HG03558 (cell line): ENCODE measurements around the gene FUNDC2.
"Not testable (repeated sequence)": the region's sequence is repeated elsewhere in the genome, so short reads cannot be mapped to it uniquely, and the experiment has no call there.

Experiments
- ATAC-seq: cut with Tn5 transposase; IDR thresholded peaks from one replicate; pipeline ENCODE4 v1.9.1; 2021; ENCODE audit warnings: moderate number of reproducible peaks; ENCODE audit not compliant: unreplicated experiment; ENCODE audit errors: extremely low read depth

The FUNDC2 gene, protein sequence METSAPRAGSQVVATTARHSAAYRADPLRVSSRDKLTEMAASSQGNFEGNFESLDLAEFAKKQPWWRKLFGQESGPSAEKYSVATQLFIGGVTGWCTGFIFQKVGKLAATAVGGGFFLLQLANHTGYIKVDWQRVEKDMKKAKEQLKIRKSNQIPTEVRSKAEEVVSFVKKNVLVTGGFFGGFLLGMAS

DNA sequence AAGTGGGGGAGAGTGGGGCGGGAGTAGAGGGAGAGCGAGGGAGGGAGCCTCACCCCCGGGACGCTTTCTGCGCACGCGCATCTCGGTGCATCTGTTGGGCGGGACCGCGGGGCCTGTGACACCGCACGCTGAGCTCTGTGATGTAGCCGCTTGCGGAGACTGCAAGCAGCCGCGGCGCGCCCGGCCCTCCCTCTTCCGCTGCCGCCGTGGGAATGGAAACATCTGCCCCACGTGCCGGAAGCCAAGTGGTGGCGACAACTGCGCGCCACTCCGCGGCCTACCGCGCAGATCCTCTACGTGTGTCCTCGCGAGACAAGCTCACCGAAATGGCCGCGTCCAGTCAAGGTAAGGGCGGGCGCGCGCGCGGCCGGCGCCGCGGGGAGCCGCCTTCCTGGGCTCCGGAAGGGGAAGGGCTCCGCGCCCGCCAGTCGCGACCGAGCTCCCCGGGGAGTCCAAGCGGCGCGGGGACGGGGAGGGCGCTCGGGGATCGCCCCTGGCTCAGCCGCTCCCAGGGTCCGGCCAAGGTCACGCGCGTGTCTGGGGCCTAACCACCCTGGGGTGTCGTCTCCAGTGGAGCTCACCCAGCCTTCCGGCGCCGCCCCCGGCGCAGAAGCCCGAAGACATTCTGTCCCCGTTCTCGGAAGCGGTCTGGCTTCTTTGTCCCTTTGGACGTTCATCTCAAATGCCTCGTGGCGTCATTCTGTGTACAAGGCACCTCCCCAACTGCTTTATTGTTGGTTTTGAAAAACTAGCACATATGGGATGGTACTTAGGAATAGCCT lies at the start of gene FUNDC2:
FUNDC2 (plus strand) TSS at position 118 of the 782 bp plus-strand sequence; CDS start at position 213, 95 bp downstream.
- ATAC-seq: peak; percentile 79

DNA sequence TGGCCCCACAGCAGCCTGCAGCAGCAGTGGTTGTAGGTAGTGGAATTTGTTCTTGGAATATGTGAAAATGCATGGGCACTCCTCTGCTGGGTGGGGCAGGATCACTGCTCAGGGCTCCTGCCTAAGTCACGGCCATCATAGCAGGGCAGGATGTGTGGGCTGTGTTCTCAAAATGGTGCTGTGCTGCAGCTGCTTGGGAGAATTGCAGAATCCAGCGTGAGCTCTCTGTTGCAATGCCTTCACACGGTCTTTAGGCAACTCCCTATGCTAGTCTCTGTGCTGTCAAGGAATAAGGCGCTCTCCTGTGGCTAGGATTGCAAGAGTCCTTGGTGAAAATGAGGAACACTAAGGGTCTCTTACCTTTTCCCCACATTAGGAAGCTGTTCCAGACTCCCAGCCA lies 47.0 kb upstream of the FUNDC2 start:
- no peak for ATAC-seq

DNA sequence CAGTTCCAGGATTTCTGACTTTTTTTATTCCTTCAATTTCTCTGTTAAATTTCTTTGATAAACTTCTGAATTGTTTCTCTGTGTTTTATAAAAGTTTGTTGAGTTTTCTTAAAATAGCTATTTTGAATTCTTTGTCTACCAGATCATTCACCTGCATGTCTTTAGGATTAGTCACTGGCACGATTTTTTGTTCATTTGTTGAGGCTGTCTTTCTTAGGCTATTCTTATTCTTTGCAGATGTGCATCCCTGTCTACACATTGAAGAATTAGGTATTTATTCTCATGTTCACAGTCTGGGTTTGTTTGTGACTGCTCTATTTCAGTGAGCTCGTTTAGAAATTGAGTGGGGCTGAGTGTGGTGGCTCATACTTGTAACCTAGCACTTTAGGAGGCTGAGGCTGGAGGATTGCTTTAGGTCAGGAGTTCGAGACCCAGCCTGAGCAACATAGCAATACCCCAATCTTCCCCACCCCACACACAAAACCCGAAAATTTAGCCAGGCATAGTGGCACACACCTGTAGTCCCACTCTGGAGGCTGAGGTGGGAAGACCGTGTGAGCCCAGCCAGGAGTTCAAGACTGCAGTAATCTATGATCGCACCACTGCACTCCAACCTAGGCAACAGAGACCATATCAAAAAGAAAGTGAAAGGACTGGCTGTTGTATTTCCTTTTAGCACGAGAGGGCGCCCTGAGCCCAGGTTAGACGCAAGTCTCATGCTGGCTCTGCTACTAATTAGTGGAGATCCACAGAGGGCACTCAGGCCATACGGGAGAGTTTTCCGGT lies 46.1 kb upstream of the FUNDC2 start:
- ATAC-seq: peak; percentile 93

DNA sequence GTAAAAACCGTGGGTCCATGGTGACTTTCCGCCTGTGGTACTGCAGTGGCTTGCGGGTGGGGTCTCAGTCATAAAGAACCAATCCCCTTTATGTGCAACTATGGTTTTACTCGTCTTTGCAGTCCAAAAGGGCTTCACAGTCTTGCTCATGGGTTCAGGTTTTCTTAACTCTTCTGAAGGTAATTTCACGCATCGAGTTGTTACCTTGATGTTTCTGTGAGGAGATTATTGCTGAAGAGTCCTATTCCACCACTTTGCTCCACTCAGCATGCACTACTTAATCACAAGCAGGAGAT lies 45.6 kb upstream of the FUNDC2 start:
- ATAC-seq: no peak

DNA sequence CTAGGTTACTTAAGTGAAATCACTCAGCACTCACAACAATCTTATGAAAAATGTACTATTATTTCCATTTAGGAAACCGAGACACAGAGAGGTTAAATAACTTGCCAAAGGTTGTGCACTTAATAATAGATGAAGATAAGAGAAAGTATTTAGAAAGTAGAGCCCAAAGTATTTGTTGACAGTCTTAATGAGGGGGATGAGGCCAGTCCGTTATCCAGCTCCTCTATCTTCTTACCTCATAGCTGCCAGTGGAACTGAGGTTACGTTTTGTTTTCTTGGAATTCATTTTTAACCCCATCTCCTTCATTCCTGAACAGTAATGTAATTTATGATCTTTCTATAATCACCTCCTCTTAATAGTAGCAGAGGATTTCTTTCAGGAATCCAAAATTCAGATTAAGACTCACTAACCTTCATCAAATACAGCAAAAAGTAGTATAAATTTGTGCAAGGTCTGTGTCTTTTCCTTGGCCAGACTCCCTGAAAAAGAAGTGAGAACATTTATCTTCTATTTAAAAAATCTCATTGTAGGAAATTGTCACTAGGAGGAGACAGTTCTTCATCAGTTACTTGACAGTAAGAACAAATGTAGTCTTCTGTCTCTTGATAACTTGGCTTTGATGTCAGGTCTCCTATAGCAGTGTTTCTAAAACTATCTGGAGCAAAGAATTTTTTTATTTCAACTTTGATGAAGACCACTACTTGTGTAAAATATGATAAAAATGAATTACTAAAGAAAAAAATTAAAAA lies 39.6 kb upstream of the FUNDC2 start:
- ATAC-seq: no peak

DNA sequence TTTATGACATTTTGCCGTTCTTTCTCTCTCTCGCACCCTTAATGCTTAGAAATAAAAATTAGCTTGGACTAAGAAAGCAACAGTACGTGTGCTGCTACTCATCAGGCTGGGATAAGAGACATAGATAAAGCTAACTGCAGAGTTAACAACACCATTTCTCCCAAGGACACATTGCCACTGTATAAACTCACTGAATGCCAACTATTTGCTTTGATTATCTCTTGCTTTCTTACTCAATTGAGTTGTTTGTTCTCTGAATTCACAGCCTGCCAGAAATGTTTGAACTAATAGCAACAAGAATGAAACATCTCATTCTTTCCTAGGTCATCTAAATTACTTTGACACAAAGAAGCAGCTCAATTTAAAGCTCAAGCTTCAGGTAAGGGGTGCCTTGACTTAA lies 38.7 kb upstream of the FUNDC2 start:
- ATAC-seq: no peak

DNA sequence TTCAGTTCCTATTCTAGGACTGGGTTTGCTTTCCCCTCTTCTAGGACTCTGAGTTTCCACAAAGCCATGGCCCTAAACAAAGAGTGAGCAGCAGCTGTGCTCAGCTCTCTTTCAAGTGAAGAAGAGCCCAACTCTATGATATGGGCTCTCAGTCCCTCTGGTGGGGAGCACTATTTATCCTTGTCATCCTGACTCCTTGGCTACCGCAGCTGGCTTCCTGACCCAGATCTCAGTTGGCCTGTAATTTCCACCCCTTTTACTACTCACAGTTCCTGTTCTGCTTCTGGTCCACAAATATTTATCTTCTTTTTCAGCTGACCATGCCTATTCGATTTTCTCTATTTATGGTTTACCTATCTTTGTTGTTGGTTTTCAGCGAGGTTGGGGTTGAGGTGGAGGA lies 37.9 kb upstream of the FUNDC2 start:
- no peak for ATAC-seq

DNA sequence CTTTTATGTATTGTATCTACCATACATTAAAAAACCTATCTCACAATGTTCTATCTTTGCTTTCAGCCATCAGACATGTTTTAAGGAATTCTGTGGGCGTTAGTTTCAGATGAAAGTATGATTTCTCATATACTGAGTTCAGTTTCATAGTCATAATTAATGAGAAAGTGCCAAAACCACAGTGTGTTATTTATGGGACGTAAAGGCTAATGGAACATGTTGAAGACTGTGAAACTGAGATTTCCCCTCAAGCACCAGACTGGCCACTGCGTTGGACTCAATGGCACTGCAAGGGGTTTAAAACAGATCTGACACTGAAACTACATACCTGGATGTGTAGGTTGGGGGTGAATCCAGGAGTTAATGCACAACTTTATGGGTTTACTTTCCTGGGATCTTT lies 36.1 kb upstream of the FUNDC2 start:
- no peak for ATAC-seq

DNA sequence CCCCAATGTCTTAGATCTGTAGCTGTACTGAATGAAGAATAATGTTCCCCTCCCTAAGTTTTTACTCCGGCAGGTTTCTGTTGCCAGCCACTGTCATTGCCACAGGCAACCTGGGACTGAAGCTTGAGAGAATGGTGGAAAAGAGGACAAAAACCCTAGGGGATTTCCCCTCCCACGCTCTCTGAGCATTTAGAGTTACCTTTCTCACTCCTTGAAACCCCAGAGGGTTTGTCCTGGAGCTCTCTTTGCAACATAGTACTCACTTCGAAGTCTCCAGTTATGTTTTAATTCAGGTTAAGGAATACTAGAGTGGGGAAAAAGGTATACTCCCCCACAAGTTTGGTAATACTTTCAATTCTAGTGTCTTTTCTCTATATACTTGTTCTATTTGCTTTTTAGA lies 35.6 kb upstream of the FUNDC2 start:
- ATAC-seq: no peak

DNA sequence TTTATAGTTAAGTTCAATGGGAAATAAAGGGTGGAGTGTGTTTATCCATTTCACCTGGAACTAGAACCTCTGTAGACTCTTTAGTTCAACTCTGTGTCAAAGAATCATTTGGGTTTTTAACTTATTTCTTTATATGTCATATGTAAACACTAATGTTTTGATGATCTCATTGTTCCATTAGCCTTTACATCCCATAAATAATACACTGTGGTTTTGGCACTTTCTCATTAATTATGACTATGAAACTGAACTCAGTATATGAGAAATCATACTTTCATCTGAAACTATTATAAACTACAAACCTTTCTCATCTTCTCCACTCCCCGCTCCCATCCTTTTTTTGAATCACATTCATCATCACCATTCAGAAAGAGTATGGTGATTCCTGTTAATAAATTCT lies 35.2 kb upstream of the FUNDC2 start:
- ATAC-seq: no peak

DNA sequence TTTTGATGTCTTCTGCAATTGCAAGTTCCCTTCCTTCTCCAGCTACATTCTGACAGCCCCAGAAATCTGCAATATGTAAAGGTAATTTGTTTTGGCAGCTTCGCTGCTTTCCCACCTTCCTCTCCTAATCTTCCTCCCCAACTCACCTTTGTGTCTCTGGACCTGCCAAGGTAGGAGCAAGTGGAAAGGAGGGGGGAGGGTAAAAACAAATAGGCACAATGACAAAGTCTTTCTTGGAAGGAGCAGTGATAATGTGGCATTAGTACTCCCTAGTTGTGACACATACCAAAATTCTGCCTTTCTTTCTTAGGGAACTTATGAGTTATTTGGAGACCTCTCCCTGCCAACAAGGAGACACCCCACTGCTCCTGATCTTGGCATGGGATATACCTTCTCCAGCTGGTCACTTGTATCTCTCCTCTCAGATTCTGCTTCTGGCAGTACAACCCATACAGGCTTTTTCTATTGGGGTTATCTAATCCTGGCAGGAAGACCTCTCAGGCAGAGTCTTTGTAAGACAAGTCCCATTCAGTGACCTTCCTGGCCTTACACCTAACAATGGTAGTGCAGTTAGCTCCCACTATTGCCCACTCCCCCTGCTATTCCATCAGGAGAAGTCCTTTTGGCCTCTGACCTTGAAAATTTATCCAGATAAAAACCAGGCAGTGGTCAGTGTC lies 28.3 kb upstream of the FUNDC2 start:
- ATAC-seq: no peak

DNA sequence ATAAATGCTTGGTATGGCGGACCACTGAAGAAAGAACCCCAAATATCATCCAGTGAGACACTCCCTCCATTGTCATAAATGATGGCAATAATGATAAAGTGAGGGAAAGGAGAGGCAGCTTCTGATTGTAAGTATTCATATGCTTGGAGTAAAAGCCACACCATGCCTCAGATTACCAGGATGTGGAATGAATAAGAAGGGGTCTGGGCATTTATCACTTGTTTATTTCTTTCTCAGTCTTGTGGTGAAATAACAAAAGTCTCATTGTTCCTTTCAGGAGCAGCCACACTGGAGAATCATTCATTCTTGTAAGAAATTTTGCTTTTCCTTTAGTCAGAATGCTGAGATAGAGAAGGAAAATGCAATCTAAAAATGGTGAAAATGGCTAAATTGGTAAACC lies 25.8 kb upstream of the FUNDC2 start:
- ATAC-seq: no peak

DNA sequence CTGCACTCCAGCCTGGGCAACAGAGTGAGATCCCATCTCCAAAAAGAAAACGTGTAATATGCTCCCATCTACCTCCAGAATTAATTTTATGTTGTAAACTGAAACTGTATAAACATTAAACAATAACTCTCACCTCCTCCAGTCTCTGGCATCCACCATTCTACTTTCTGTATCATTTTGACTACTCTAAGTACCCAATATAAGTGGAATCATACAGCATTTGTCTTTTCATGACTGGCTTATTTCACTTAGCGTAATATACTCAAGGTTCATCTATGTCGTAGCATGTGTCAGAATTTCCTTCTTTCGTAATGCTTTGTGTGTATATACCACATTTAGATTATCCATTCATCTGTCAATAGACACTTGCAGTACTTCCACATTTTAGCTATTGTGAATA lies 24.8 kb upstream of the FUNDC2 start:
- ATAC-seq: no peak

DNA sequence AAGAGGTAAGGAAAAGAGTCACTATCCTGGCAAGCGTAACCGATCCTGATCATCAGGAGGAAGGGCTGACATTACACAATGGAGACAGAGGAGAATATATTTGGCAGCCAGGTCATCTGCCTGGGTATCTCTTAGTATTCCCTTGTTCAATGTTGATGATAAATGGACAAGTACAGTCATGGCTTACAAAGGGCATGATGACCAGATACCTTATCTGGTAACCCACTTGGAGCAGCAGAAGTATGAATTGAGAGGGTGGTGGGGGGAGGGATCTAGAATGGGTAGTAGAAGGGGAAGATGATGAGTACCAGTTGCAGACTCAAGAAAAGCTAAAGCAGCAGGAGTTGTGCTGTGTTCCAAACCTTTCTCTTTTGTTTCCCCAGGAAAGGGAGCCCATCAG lies 21.5 kb upstream of the FUNDC2 start:
- no peak for ATAC-seq

DNA sequence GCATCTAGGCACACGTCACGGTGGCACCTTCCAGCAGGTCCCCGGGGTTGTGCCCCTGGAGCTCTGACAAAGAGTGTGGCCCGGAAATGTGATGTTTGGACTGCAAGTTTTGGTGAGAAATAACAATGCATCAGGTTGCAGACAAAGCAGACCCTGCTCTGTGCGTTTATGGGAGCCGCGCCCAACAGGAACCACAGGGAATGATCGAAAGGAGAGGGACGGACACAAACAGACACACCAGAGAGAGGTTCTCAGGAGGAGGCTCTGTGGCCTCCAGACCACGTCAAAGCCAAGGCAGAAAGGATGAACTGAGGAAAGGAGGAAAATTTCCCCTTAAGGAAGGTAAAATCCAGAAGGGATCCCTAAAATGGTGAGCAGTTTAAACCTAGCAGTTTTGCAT lies 20.3 kb upstream of the FUNDC2 start:
- ATAC-seq: not testable (repeated sequence)

DNA sequence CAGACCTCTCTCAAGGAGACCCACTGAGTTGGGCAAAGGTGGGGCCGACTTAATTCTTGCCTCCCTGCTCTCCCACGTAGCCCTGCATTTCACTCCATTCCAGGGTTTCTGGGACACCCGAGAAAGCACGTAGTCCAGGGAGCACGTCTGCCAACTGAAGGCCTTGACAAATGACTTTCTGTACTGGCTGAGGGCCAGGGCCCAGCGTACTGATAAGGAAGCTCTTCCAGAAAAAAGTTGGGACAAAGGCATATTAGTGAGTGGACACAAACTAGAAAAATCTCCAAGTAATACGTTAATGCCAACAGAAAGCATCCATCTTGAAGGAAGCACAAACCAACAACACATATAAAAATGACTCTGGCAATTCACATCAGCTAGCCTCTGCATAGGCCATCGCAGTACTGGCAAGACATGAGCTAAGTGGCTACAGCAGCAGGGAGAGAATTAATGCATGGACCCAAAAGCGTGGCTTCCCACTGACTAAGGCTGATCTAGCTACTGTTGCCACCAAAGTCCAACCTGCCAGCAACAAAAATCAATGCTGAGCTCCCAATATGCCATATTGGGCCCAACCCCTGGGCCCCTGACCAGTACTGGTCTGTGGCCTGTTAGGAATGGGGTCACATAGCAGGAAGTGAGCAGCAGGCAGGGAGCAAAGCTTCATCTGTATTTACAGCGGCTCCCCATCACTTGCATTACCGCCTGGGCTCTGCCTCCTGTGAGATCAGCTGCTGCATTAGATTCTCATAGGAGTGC lies 19.6 kb upstream of the FUNDC2 start:
- not testable (repeated sequence) for ATAC-seq

DNA sequence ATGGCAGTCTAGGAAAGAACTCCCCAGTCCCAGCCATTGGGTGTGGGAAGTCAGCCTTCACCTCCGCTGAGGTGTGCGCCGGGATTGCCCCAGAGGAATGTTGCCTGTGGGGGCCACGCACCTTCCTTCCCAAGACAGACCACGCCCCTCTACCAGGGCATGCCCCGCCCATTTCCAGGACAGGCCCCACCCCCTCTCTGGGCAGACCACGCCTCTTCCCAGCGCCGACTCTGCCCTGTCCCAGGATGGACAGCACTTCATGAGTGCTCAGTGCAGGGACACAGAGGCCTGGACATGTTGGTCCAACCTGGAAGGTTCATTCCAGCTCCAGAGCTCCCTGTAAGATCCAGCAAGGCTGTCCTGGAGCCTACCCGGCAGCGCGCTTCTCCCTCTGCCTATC lies 18.1 kb upstream of the FUNDC2 start:
- not testable (repeated sequence) for ATAC-seq

DNA sequence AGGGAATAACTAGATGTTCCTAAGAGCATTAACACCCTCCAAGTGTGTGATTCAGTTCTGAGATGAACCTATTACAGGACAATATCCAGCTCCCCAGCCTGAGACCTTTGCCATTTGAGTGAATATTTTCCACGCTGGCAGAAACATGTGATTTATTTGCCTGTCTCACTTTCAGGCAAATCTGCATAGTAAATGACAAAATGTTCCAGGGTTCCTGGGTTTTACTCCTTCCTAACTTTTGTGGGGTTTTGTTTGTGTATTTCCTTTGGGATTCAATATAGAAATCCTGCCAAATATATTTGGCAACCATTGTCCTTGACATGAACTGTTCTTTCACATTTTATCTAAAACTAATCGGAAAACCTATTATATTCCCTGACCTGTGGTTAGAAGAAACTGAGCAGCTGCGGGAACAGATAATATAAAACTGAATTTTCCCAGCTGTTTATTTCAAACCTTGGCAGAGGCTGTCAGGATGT lies 16.6 kb upstream of the FUNDC2 start:
- ATAC-seq: no peak

DNA sequence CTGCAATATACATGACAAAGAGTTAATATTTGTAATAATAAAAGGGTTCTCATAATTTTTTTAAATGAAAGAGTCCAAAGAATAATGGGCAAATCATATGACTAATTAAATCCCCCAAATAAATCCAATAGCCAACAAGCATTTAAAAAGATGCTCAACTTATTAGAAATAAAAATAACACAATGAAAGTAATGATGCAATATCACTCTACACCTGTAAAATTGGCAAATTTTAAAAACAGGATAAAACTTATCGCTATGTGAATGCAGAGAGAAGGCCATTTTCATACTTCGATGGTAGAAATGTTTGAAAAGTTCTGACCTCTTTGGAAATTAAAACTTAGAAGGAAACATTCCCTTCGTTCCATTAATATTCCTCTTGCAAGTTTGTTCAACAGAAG lies 6.1 kb upstream of the FUNDC2 start:
- no peak for ATAC-seq
